Left colon (tissue), 2 donors: ENCODE results near the gene QRFP. TPM values are rescaled to one million over a fixed set of nuclear protein-coding genes. Genes with fewer than 3 reads are reported as not detected.
A peak's percentile ranks its signal among the peaks of the same experiment; 100 is the strongest.

Experiments
- ATAC-seq: fragments of 200-7000 bp; cut with Tn5 transposase; one replicate; pipeline ENCODE4 v1.9.1; 2020; ENCODE audit warnings: mild to moderate bottlenecking, moderate library complexity
- DNase-seq, 2 donors: peaks; one replicate each; pipeline ENCODE4 v3.0.0-alpha.2; 2020
- intact Hi-C, 2 donors: fragments of 100-400 bp; cut with DNase I in 1 of 2; cut with micrococcal nuclease in 1 of 2; formaldehyde crosslinking; loops; one replicate each; pipeline versions ENCODE4 v1.11.2 to v1.14.0; 2022; cut with DNase I, micrococcal nuclease
- total RNA-seq, 2 donors: library from RNA; stranded (reverse); fragmentation: NEBNext Ultra II Directional; extraction: Animal tissue kit (Norgen Biotek cat#: 25700); gene quantifications; one replicate each; pipeline ENCODE4 v1.2.1, GENCODE V29; 2021
- donor health status: DM: no; HTN: no; CAD: no.
- donor health status: DM: yes; HTN: yes; CAD: no.

The QRFP gene
- total RNA-seq, 2 donors from 2014 or later, result not detected

DNA sequence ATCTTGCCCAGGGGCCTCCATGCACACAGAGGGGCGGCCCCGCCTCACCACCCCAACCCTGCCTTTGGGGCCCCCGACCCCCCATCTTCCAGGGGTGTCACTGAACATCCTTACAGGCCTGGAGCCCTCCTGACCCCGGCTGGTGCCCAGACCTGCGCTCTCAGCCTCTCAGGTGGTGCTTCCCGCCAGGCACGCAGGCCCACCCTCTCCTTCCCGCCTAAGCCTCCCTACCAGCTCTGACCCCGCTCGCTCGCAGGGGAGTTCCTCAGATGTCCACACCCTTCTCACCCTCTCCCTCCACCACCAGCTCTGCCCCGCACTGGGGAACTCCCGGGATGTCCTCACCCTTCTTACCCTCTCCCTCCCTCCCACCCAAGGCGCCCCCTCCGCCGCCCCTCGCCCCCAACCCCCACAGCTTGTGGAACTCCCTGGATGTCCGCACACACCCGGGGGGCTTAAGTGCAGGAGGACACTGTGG lies 12.3 kb upstream of the QRFP start:
- intact Hi-C loops, result no loop called here
- DNase-seq (no peak), ATAC-seq (no peak)

DNA sequence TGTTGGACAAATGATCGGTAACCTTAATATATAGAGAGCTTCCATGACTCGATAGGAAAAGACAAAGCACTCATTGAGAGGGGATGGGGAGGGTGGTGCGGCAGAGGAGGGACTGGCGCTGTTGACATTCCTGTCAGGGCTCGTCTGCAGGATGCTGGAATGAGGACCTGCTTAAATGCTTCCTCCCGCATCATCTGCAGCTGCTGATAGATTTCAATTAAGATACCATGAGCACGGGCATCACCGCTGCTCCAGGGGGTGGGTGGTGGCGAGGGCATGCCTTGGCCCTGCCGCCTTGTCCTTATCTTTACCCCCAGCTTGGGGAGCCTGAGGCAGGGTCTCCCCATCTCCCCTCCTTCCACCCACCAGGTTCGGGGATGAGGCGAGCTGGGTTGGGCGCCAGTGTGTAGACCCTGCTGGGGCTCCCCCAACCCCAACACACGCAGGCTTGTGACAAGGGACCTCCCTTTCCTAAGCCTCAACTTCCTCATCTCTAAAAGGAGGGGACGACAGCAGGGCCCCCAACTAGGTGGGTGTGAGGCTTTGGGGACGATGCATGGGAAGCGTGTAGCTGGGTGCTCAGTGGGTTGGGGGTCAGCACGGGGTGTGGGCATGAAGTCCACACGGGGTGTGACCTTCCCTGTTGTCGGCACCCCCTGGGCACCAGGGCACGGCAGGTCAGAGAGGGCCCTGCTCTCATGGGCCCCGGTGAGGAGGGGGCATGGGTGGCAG lies 11.7 kb upstream of the QRFP start:
- ATAC-seq (no peak), DNase-seq (no peak)
- intact Hi-C loops, result no loop called here

DNA sequence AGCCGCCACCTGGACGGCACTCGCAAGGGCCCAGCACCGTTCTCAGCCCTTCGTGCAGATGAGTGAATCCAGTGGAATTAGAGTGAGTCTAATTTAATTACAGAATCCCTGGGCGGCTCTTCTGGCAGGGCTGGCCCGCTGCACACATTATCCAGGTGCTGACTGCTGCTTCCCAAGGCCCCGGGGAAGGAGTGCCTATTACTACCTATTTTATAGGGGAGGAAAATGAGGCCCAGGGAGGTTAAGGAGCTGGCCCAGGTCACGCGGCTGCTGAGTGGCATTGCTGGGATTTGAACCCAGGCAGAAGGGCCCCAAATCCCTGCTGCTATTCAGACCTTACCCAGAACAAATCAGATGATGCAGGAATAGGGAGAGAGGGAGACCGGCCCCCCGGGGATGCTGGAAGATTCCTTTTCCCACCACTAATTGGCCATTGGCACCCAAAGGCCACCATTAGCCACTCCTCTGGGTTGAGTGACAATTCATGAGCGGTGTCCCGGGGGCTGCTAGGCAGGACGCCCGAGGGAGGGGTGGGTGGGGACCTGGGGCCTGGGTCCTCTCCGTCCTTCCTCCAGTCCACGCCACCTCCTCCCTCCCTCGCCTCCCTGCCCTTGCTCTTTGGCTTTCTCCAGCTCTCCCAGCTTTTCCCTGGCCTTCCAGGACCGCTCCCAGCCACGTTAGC lies 10.3 kb upstream of the QRFP start:
- intact Hi-C loops, result no loop called here
- ATAC-seq, result no peak
- DNase-seq, result no peak

DNA sequence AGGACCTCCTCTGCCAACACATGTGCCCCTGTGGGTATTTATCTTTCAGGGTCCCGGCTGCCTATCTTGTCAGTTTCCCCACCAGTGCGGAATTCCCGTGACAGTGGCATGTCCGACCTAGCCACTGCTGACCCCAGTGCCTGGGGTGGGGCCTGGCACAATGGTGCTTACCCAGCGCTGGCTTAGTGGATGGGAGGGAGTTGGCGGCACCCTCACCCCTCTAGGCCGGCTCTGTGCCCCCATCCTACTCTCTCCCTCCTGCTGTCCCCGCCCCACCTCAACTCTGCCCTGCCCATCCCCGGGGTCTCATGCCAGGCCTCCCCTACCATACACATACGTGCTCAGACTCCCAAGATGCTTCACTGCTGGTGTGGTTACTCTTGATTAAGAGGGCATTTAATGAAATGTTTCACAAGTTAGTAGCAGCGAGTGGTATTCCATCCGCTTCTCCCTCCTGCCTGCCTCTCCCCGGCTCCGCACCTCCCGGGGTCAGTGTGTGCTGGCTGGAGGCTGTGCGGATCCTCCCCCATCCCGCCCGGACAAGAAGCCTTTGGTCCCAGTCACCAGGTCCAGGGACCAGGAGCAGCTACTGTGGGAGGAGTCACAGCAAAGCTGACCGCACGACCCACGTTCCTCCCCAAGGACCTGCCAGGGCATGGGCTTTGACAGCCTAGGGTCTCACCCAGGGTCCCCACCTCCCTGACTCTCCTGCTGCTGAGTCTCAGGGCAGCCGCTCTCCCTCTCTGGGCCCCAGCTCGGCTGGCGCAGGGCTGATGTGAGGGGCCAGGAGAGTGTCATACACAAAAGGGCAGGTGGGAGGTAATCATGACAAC lies 9.5 kb upstream of the QRFP start:
- intact Hi-C loops, result no loop called here
- ATAC-seq (no peak), DNase-seq (no peak)

DNA sequence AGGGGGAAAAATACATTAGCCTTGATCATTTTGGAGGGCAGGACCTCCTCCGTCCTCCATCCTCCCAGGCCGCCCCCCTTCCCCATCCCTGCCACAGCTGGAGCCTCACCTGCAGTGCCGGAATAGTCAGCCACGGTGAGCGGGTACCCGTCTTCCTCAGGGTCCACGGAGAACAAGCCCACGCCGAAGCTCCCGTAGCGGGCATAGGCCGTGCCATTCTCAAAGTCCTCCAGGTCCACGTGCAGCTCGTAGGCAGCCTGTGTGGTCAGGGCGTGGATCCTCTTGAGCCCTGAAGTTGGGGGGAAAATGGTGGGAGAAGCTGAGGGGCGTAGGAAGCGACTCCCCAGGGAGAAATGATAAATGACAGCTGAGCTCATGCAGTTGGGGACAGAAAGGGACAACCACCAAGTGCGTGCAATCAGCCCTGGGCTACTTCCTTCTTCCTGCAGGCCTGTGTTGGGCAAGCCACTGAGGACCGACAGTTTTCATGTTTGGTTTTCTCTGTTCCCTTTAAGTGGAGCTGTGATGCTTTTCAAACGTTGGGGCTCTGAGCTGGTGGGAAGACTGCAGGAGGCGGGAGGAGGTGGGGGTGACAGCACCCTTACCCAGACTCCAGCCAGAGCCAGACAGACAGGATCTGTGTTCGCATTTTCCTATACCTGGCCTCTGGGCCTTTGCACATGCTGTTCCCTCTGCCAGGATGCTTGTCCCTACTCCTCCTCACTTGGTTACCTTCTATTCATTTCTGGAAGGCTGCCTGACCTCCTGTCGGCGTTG lies 8.7 kb upstream of the QRFP start:
- DNase-seq (no peak), ATAC-seq (no peak)
- intact Hi-C loops, result no loop called here

DNA sequence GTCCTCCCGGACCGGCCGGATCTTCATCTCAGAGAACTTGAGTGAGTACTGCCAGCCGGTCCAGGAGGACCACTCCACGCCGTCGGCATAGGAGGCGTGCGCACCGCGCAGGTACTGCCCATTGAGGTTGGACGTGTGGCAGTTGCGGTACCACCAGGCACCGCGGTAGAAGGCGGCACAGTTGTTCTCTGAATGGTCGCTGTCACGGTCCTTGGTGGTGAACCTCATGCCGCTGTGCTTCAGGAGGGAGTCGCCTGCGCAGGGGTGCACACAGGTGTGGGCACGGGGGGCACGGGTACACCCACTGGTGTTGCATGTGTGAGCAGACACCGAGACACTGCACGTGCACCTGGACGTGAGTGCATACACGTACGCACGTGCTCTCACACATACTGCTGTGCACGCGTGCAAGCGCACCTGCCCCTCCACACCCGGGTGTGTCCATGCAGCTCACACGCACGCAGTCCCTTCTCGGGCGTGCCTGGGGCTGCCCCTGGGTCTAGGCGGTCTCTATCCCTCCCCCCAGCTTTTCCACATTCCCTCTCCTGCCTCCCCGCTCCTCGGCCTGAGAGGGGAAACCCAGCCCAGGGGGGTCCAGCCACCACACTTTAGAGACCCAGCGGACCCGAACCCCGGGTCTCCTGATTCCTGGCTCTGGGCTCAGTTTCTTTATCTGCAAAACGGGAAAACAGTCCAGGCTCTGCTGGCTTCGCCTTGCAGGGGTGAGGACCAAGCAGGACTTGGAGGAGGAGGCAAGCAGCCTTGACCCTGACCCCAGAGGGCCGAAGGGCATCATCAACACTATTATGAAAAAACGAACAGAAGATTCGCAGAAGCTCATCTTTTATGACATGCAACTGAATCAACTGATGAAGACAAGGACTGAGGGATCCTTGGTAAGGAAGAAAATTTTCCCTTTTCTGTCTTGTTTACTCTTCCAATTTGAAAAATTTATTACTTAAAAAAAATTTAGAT lies 7.7 kb upstream of the QRFP start:
- ATAC-seq (no peak), DNase-seq (no peak)
- intact Hi-C loops, result no loop called here

DNA sequence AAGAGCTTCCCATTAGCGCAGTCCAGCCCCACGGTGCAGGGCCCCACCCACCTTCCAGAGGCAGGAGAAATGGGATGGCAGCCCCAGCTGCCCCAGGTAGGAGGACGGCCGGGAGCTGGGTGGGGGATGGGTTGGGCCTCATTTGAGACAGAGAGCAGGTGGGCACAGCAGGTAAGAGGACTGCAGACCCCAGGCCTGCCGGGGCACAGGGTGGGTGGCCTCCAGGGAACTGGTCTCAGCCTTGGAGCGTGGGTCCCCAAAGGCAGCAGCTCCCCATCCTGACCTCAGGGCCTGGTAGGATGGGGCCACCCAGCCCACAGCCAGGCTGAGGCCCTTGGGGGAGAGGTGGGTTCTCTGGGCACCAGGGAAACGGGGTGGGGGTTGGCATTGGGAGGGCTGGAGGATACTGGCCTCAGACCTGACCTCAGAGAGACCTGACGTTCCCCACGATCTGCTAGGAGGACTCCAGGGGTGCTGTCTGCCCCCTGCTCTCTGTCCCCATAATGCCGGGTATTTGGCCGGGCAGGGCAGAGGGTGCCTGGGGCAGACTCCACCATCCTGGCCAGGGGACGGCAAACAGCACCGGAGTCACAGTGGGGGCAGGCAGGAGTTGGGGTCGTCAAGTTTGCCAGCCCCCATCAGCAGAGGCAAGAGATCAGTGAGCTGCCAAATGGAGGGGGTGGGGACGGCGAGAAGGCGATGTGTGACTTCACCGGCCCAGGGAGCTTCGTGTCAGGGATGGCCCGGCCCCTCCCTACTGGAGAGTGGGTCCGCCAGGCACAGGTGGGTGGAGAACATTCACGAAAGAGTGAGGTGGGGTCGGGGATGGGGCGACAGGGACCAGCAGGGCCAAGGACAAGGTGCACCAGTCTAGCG lies 6.8 kb upstream of the QRFP start:
- ATAC-seq (no peak), DNase-seq (no peak)
- intact Hi-C loops, result no loop called here

DNA sequence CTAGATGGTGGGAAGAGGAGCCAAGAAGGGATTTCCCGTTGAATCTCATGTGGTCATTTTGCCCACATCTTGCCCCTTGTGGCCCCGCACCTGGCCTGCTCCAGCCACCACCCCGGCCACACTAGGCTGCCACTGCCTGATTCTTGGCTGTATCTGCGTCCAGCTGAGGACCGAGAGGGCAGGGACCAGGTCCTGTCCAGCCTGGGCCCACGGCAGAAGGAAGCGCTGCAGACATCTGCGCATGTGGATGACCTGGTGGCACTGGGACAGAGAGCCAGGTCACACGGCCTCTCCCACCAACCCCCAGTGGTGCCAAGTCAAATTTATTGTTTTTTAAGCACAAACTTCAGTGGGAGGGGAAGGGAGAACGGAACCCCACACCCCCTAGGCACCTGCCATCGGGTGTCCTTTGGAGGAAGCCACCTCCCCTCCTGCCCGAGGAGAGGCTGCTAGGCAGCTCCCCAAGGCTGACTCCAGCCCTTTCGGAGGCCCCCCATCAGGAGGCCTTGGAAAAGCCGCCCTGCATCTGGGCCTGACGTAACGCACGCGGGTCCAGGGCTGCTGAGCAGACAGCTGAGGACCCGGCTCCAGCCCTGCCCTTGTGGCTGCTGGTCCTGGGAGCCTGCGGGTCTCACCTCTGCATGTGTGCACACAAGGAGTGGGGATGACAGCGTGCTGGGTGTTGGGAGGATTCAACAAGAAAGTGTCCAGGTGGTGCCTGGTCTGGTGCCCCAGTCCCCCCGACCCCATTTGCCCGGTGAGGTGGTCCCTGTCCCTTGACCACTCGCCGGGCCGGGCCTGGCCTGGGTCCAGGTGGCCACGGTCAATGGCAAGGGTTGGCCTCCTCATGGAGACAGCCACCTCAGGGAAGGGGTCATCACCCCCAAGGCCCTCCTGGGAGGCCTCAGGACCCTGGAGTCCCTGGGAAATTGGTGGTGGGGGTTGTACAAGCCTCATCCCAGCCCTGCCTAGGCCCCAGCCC lies 5.9 kb upstream of the QRFP start:
- DNase-seq (no peak), ATAC-seq (no peak)
- intact Hi-C loops, result no loop called here

DNA sequence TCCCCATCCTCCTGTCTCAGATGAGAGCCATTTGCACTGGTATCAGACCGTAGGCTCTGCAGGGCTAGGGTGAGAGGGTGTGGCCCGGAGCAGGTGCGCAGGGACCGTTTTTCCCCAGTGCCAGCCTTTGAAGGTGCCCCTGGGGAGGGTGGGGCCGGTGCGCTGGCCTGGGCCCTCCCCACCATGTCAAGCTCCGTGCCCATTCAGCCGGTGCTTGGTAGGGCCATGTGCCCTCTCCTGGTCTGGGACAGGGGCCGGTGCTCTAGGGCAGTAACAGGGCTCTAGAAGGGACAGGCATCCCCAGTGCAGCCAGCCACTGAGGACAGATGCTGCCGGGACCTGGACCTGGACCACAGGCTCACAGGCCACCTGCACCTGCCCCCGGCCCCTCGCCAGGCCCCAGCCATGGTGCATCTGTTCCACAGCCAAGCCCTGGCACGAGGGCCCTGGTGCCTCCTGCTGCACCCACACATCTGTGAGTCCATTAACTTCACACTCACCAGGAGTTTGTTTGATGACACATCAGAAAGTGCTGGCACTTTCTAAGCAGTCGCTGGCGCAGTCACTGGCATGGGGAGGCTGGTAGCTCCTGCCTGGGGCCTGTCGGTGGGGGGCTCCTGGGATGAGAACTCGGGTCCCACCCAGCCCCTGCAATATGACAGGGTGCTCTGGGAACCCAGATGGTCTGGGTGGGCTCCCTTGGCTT lies 5.0 kb upstream of the QRFP start:
- intact Hi-C loops, result no loop called here
- no peak for DNase-seq

DNA sequence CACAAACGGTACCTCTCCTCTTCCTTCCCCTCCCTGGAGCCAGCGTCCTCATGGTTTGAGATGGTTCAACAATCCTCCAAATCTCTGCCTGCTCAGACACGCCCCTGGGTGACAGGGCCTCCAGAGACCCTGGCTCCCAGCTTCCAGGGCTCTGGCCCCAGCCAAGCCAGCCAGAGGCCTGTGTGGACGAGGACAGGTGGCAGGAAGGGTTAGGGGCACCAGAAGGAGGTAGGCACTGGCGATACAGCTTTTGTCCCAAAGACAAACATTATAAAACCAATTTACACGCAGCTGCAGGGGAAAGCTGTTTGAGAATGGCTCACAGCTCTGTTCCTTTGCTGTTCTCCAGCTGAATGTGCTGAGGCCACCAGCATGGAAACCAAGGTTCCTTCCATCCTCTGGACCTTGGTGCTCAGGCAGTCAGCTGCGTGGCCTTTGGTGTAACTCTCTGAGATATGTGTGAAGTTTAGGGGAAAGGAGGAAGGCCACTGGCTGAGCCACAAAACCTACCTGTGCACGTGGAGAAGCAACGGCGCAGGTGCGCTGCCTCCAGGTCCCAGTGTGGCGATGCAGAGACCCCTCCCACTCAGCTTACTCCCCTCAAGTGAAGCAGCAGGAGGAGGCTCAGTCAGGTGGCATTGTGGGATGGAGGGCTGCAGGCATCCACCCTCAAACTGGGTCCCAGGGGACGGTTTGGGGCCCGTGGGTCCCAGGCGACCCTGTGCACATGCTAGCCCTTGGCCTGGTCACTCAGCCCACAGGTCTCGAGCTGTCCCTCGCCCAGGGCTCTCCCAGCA lies 4.3 kb upstream of the QRFP start:
- intact Hi-C loops, result no loop called here
- ATAC-seq, result no peak
- DNase-seq, result no peak

More for the DNA sequence above, 5.0 kb upstream of the QRFP start:
- ATAC-seq, result peak; percentile 48

DNA sequence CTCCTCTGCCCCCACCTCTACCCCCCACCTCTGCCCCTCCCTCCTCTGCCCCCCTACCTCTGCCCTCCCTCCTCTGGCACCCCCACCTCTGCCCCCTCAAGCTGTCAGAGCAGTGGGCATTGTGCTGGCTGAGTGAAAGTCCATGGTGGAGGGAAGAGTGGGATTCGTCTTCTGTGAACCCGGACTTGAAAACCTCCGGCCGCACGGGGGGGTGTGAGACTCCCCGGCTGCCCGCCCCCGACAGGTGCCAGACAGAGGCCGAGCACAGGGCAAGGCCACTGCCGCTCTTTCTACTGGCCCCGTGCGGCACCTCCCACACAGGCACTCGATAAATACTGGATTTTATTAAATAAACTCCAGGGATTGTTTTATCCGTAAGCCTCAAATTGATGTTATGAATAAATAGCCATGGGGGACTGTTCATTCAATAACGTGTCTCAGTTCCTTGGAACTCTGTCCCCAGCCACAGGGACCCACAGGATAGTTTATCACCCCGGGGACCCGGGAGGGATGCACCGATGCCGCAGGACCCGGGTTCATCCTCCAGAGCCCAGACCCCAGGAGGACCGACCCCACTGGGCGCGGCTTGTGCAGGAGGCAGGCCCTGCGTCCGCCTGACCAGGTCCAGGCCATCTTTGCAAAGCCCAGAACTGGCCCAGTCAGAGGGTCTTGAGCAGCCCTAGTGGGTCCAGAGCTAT lies 2.6 kb upstream of the QRFP start:
- intact Hi-C loops, result no loop called here
- ATAC-seq (peak; percentile 15), DNase-seq (peak in 1 of 2 donors; percentile 39)

DNA sequence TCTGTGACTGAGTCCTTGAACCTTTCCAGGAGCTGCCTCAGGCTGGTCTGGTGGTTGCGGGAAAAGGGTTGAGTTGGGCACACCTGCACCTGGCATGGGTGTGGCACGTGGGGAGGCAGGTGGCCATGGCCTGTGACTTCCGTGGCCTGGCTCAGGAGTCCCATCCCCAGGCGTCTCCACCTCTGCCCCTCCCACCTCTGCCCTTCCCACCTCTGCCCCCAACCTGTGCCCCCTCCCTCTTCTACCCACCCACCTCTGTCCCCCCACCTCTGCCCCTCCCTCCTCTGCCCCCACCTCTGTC lies 1.9 kb upstream of the QRFP start:
- peak; percentile 44 for ATAC-seq
- intact Hi-C loops, result no loop called here
- DNase-seq, result peak; percentile 44 to 65

DNA sequence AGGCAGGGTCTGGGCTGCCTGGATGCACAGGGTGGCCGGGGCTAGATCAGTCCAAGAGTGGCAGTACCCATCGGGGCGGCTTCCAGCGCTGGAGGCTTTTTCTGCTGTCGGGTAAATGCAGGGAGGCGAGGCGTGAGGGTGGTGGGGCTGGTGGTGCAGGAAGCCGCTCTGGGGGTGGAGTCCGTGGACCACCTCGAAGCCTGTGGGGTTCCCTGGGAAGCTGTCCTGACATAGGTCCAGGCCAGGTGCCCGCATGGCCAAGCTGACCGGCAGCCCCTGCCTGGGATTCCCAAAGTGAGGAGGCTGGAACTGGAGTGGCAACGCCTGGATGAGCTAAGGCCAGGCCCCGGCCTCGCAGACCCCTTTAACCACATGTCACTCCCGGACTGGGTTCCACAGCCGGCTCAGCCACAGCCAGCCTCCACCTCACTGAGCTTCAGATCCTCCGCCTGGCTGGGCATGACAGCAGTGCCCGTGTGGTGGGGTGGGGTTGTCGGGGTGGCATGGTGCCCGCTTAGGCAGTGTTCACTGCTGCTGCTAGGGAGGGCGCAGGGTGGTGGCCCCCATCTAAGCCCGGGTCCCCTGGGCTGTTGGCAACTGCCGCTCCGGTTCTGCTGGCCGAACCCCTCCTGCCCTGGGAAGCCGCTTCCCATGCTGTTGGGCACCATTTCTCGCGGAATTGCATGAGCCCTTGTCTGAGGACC lies 1.4 kb upstream of the QRFP start:
- peak; percentile 21 for ATAC-seq
- intact Hi-C loops, result no loop called here
- no peak for DNase-seq
